AG04449 (cell line): ENCODE measurements around the gene NOP56.
"Not testable (repeated sequence)": the region's sequence is repeated elsewhere in the genome, so short reads cannot be mapped to it uniquely, and the experiment has no call there.

ENCODE experiments used
- CTCF ChIA-PET: fragments of 350-600 bp; formaldehyde crosslinking; extraction: SDS; loops from one replicate; lab custom pipeline; 2021; ENCODE audit warnings: antibody characterized with exemption; lab: Yijun Ruan, JAX
- POLR2A ChIA-PET: fragments of 400-600, 350-600 bp; formaldehyde crosslinking; extraction: SDS; loops from one replicate; lab custom pipeline; 2020; ENCODE audit warnings: antibody characterized with exemption, inconsistent platforms; lab: Yijun Ruan, JAX
- DNase-seq: peaks from one replicate; pipeline ENCODE4 v3.0.0-alpha.2; 2010; ENCODE audit warnings: low read depth, low spot score
- H3K4me3 ChIP-seq: 2 replicates; pipeline ENCODE4 v1.5.1; 2011; ENCODE audit warnings: low read depth, mild to moderate bottlenecking, control low read depth, low read length
- CTCF ChIP-seq: IDR thresholded peaks from one replicate; pipeline ENCODE4 v1.5.1; 2011; ENCODE audit warnings: mild to moderate bottlenecking, moderate library complexity, low read length, control low read depth, inconsistent platforms; ENCODE audit not compliant: insufficient read depth; ENCODE audit errors: missing control alignments

NOP56 gene

GRCh38 chr20:2695206-2695983, 43.0 kb downstream of the NOP56 start:
- POLR2A ChIA-PET = no interaction called here
- CTCF ChIA-PET = interaction anchor here (1.5 to 3.8 kb wide), 4 partner anchors 8 to 58 kb away, joined by 4 to 16 read pairs (median 6); no protein-coding TSS in a partner anchor

GRCh38 chr20:2695984-2696525, 43.6 kb downstream of the NOP56 start:
- H3K4me3 ChIP-seq, DNase-seq, POLR2A ChIA-PET: not testable (repeated sequence)
- CTCF ChIA-PET = interaction anchor here (1.5 to 1.6 kb wide), 2 partner anchors 18 to 49 kb away, joined by 4 to 5 read pairs; no protein-coding TSS in a partner anchor

More at GRCh38 chr20:2695206-2695983, 43.0 kb downstream of the NOP56 start:
- TF ChIP-seq CTCF = no peak
- DNase-seq = no peak
- no peak overlapping the region for H3K4me3 ChIP-seq

- H3K4me3 ChIP-seq = no peak overlapping the region
- no peak for TF ChIP-seq CTCF
- ChIA-PET CTCF (interaction anchor here (0.6 kb wide), 1 partner anchor 193 kb away, joined by 3 read pairs; no protein-coding TSS in a partner anchor), POLR2A (no interaction called here)
- no peak for DNase-seq
Measured at GRCh38 chr20:2696646-2697045, 44.2 kb downstream of the NOP56 start.

- H3K4me3 ChIP-seq = no peak overlapping the region
- ChIA-PET CTCF (interaction anchor here (1.9 kb wide), 1 partner anchor 10 kb away, joined by 6 read pairs; no protein-coding TSS in a partner anchor), POLR2A (no interaction called here)
- no peak for TF ChIP-seq CTCF
- no peak for DNase-seq
Measured at GRCh38 chr20:2697768-2698167, 45.3 kb downstream of the NOP56 start.

- DNase-seq = no peak
- no peak for TF ChIP-seq CTCF
- no peak overlapping the region for H3K4me3 ChIP-seq
- ChIA-PET CTCF (interaction anchor here (1.9 kb wide), 1 partner anchor 10 kb away, joined by 6 read pairs; no protein-coding TSS in a partner anchor), POLR2A (no interaction called here)
Measured at GRCh38 chr20:2698186-2698817, 45.9 kb downstream of the NOP56 start.

- CTCF ChIA-PET = interaction anchor here (1.8 to 1.9 kb wide), 2 partner anchors 11 to 45 kb away, joined by 6 read pairs; no protein-coding TSS in a partner anchor
- no peak overlapping the region for H3K4me3 ChIP-seq
- POLR2A ChIA-PET = no interaction called here
- no peak for DNase-seq
- TF ChIP-seq CTCF = no peak
Measured at GRCh38 chr20:2698912-2699311, 46.5 kb downstream of the NOP56 start.
